ENCODE measurements around the gene NKD2. TPM values are rescaled to one million over a fixed set of nuclear protein-coding genes. Genes with fewer than 3 reads are reported as not detected.

The NKD2 gene
- total RNA-seq, 1 donor from 2014 or later = 1.7 TPM

DNA sequence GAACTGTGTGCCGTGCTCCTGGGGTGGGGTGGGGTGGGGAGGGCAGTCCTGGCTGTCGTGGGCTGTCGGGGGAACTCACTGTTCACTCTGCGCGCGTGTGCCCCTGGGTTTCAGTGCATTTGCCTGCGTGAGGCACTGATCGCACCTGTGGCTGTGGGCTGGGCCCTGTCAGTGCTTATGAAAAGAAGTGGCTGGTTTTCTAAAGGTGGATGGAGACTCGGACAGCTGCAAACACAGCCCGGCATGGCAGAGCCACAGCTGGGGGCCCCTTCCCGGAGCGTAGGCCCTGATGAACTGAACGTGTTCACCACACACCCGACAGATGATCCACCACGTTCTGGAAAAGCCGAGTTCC lies 42.7 kb downstream of the NKD2 start:
- H3K4me3 ChIP-seq (ENCODE audit: low read depth, low read length) = no peak overlapping the region
- DNase-seq (ENCODE audit: low read depth) = no peak
- H3K27me3 ChIP-seq (ENCODE audit: control insufficient read depth, insufficient read depth, low read length) = no peaks in the 10 kb centered on the region
- TF ChIP-seq, protein P1, sequence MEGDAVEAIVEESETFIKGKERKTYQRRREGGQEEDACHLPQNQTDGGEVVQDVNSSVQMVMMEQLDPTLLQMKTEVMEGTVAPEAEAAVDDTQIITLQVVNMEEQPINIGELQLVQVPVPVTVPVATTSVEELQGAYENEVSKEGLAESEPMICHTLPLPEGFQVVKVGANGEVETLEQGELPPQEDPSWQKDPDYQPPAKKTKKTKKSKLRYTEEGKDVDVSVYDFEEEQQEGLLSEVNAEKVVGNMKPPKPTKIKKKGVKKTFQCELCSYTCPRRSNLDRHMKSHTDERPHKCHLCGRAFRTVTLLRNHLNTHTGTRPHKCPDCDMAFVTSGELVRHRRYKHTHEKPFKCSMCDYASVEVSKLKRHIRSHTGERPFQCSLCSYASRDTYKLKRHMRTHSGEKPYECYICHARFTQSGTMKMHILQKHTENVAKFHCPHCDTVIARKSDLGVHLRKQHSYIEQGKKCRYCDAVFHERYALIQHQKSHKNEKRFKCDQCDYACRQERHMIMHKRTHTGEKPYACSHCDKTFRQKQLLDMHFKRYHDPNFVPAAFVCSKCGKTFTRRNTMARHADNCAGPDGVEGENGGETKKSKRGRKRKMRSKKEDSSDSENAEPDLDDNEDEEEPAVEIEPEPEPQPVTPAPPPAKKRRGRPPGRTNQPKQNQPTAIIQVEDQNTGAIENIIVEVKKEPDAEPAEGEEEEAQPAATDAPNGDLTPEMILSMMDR (IDR thresholded peaks at IDR 0.05; ENCODE audit: insufficient read depth, low read length, poor library complexity, severe bottlenecking) = no peak
- no peaks in the 10 kb centered on the region for H3K36me3 ChIP-seq (ENCODE audit: control insufficient read depth, insufficient read depth, low read length)

DNA sequence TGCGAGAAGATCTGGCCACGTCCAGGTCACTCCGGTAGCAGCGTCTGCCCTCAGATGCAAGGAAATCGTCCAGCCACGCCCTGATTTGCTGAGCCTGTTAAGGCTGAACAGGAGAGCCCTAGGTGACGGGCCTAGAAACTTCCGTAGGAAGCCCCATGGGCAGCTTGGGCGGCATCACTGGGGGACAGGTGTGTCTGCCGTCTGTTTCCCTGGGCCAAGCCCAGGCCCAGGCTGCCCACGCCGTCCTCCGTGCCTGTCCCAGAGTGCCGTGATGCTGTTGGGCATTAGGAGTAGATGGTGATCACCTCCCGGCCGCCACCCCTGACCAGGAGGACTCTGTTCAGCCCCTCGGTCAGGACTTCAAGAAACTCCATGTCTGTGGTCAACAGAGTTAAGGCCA lies 43.5 kb downstream of the NKD2 start:
- TF ChIP-seq, protein P1 (IDR thresholded peaks at IDR 0.05; ENCODE audit: insufficient read depth, low read length, poor library complexity, severe bottlenecking) = no peak

DNA sequence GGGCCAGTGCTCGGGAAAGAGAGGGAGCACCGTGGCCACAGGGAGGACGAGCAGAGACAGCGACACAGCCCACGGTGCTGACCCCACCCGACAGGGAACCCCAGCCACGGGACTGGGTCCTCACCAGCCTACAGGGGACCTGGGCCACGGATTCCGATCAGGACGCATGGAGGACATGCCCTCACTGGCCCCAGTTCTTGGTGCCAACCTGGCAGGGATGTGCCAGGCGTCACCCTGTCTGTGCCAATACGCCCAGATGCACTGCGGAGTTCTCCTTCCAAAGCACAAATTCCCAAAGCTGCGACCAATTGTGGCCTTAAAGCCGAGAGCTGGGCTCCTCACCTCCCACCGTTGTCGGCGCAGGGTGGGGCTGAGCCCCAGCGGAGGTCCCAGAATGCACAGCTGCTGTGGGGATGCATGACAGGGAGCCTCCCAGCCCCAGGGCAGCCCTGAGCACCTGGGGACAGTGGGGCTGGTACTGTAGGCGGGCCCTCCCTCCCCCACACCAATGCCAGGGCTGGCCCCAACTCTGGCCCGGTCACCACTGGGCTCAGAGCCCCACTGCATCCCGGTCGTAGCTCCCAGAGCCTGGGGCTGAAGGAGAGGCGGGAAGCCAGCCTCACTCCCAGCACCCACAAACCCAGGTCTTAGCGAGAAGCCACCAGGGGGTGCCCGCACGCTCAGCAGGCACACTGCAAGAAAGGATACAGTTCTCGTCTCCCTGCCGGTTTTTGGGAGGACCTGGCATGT lies 44.2 kb downstream of the NKD2 start:
- no peak for DNase-seq (ENCODE audit: low read depth)
- Histone ChIP-seq H3K4me3 (ENCODE audit: low read depth, low read length) (no peak overlapping the region), H3K36me3 (ENCODE audit: control insufficient read depth, insufficient read depth, low read length) (peaks cover 1% of the 10 kb centered on the region), H3K27me3 (ENCODE audit: control insufficient read depth, insufficient read depth, low read length) (no peaks in the 10 kb centered on the region)
- TF ChIP-seq, protein P1 (IDR thresholded peaks at IDR 0.05; ENCODE audit: insufficient read depth, low read length, poor library complexity, severe bottlenecking) = no peak

More for the DNA sequence above, 43.5 kb downstream of the NKD2 start:
- DNase-seq (ENCODE audit: low read depth) = no peak
- H3K4me3 ChIP-seq (ENCODE audit: low read depth, low read length) = no peak overlapping the region
- peaks cover 1% of the 10 kb centered on the region for H3K36me3 ChIP-seq (ENCODE audit: control insufficient read depth, insufficient read depth, low read length)
- H3K27me3 ChIP-seq (ENCODE audit: control insufficient read depth, insufficient read depth, low read length) = no peaks in the 10 kb centered on the region

DNA sequence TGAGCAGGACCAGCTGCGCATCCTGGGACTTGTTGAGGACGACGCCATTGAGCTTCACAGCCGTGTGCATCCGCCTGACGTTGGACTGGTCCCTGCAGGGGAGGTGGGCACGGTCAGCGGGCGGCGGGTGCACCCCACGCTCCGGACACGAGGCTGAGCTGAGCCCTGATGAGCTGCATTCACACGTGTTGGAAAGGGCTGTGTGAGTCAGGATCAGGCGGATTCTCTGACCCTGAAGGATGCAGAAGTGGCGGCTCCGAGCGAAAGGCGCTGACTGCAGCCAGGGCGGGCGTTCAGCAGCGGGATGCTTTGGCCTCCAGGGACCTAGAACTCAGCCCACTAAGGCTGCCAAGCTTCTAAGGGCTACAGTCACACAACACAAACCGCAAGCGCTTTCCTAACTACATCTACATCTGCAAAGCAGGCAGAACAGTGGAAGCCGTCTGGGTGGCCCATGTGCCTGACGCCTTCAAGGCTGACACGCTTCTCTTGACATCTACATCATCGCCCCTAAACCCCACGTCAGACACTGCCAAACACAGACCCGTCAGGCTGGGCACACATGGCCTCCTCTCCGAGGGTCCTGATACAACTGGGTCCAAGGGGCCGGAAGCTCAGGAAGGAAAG lies 44.9 kb downstream of the NKD2 start:
- Histone ChIP-seq H3K36me3 (ENCODE audit: control insufficient read depth, insufficient read depth, low read length) (peaks cover 1% of the 10 kb centered on the region), H3K27me3 (ENCODE audit: control insufficient read depth, insufficient read depth, low read length) (no peaks in the 10 kb centered on the region), H3K4me3 (ENCODE audit: low read depth, low read length) (no peak overlapping the region)
- TF ChIP-seq, protein P1 (IDR thresholded peaks at IDR 0.05; ENCODE audit: insufficient read depth, low read length, poor library complexity, severe bottlenecking) = no peak
- DNase-seq (ENCODE audit: low read depth) = no peak

DNA sequence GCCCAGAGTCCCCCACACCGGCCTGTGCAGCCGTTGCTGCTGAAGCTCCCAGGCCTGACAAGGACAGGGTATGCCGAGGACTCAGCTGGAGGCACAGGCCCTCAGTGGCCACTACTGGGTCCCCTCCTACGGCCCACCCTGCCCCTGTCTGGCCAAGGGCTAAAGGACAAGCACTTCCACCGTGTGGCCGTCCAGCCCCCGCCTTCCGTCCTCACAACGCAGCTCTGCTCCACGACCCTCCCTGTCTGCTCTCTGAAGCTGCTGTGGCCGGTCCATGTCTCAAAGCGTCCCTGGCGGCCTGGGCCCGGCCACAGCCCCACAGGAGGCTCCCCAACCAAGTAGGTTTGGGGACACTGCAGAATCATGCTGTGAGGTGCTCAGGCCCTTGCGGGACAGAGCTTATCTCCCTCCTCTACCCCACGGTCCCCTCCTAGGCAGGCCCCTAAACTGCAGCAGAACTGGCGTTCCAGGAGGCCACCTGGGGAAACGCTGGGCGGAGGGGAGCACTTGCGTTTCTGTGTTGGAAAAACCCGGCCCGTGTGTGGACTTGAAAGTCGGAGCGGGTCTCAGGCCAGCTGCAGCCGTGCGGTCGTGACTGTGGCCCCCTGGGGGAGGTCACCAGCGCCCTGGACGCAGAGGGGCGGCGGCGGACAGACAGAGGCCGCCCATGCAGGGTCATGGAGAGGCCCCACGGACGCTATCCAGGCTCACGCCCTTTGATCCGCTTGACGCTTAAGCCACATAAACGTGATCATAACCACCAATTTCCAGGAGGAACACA lies 45.6 kb downstream of the NKD2 start:
- H3K4me3 ChIP-seq (ENCODE audit: low read depth, low read length) = no peak overlapping the region
- H3K36me3 ChIP-seq (ENCODE audit: control insufficient read depth, insufficient read depth, low read length) = peaks cover 1% of the 10 kb centered on the region
- no peak for DNase-seq (ENCODE audit: low read depth)
- no peaks in the 10 kb centered on the region for H3K27me3 ChIP-seq (ENCODE audit: control insufficient read depth, insufficient read depth, low read length)
- TF ChIP-seq, protein P1 (IDR thresholded peaks at IDR 0.05; ENCODE audit: insufficient read depth, low read length, poor library complexity, severe bottlenecking) = no peak
